Activated CD4-positive, CD25-positive, alpha-beta regulatory T cell treated with anti-CD3 and anti-CD28 coated beads, Interleukin-2, amount 50 U/mL, for 72 hours (primary cell): ENCODE data around the gene IL1RAPL2.
"Not testable (repeated sequence)": the region's sequence is repeated elsewhere in the genome, so short reads cannot be mapped to it uniquely, and the experiment has no call there.

Experiments used
- DNase-seq: peaks from one replicate; pipeline ENCODE4 v3.0.0; 2021

IL1RAPL2 gene

GRCh38 chrX:104565791-104566680 lies at the start of gene IL1RAPL2:
Gene IL1RAPL2, plus strand, starts transcription at chrX:104566199.
- DNase-seq = no peak

DNA sequence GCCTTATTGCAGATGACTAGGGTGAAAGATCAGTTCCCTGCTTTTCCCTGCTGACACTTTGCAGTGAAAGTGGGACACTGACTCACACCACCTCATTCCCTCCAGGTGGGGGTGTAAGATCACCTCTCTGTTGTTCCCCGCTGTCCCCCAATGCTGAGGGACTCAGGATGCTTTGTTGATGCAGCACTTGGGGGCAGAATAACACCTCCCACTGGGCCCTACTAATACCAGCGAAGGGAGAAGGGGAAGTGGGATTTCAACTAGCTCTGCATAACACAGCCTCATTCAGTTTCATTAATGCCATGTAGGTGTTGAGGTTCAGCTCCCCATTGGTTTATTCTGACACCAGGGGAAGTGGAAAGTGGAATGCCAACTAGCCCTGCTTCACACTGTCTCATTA lies 43.6 kb upstream of the IL1RAPL2 start:
- DNase-seq = no peak

DNA sequence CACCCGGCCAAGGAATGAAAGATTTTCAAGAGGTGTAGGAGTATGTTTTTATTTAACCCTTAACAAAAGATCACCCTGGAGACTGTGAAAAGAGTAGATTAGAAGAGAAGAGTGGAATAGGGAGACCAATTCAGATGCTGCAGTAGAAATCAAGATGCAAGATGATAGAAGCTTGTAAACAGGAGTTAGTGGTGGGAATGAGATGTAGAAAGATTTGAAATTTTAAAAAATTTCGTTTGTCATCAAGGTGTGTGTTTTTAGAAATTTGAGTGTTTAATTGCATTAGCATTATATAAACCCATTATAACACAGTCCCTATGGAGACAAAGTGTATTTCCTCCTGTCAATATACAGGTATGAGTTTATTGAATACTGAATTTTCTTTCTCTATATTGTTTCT lies 42.1 kb upstream of the IL1RAPL2 start:
- DNase-seq = no peak

DNA sequence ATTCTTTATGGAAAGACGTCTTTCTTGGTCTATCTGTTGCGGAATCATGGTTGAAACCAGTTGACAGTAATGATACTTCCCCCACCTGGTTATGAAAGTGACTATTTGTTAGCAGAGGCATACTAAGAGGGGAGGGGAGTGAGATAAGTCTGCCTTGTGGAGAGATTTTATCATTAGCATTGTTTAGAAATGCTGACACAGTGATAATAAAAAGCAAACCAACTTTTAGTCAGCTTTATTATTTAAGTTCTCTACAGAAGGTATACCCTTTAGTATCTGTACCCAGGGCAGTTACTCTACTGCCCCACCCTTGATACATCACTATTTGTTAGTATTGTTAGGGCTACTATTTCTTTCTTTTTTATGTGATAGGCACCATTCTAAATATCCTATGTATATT lies 26.9 kb upstream of the IL1RAPL2 start:
- no peak for DNase-seq

DNA sequence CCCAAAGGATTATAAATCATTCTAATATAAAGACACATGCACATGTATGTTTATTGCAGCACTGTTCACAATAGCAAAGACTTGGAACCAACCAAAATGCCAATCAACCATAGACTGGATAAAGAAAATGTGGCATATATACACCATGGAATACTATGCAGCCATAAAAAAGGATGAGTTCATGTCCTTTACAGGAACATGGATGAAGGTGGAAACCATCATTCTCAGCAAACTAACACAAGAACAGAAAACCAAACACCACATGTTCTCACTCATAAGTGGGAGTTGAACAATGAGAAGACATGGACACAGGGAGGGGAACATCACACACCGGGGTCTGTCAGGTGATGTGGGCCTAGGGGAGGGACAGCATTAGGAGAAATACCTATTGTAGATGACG lies 23.6 kb upstream of the IL1RAPL2 start:
- DNase-seq = not testable (repeated sequence)

DNA sequence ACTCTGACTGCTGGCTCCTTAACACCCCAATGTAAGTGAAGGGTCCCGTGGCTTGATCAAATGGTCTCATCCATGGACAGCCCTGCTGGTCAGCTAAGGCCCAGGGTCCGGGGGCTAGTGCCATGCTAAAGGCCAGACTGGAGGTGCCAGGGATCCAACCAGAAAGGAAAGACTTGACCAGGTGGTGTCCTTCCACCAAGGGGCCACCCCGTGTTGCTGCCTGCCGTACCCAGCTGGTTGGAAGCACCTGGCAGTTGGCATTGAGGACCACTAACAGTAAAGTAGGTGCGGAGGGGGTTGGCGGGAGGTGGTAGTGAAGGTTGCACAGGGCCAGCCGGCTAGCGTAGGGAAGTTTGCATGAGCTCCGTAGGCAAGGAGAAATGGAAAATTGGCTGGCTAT lies 1.7 kb upstream of the IL1RAPL2 start:
- DNase-seq = no peak

DNA sequence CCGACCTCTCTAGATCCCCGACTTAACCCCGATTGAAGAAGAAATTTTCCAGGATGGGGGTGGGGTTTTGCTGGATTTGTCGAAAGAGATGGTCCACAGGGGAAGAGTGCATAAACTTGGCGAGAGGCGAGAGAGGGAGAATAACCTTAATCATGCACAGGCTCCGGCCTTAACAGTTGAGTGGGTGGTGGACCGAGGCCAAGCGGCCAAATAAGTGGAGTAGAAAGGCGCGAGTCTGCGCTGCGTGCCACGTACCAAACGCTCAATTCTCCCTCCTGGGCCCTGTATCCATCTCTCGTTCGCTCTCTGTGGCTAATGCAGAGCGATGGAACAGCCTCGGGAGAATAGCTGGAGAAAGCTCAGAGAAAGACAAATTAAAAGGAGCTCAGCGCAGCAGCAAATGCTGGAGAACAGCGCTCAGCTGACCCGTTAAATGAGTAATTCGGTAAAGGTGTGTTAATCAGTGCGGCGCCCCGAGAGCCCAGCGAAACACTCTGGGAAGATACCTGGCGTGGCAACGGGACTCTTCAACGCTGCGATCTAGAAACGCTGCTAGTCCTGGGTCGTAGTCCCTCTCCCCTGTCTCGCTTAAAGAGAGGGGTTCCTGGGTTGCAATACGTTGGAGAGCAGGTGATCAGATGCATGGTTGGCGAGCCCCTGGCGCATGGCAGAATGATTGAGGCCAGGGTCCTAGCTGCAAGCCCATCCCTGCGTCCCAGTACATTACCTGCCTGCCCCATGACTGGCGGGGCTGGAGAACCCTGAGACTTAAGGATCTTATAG lies 887 bp upstream of the IL1RAPL2 start:
- DNase-seq = no peak

GRCh38 chrX:104566681-104567501 lies 892 bp downstream of the IL1RAPL2 start:
- DNase-seq = no peak

DNA sequence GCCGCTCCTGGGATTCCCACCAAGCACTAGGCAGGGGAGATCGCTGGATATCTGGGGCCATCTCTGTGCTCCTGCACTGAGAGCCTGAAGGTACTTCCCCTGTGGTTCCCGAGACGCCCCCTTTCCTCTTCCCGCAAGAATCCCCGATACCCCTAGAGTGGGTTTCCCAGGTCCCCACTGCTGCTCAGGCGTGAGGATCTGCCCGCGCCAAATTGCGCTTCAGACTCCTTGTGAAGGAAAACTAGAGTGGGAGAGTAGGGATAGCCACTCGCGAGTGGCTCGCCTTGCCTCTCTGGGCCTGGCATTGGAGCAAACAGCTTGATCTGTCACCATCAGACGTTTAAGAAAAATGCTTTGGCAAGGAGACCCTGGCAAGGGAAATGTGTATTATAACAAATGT lies 1.5 kb downstream of the IL1RAPL2 start:
- DNase-seq = no peak

DNA sequence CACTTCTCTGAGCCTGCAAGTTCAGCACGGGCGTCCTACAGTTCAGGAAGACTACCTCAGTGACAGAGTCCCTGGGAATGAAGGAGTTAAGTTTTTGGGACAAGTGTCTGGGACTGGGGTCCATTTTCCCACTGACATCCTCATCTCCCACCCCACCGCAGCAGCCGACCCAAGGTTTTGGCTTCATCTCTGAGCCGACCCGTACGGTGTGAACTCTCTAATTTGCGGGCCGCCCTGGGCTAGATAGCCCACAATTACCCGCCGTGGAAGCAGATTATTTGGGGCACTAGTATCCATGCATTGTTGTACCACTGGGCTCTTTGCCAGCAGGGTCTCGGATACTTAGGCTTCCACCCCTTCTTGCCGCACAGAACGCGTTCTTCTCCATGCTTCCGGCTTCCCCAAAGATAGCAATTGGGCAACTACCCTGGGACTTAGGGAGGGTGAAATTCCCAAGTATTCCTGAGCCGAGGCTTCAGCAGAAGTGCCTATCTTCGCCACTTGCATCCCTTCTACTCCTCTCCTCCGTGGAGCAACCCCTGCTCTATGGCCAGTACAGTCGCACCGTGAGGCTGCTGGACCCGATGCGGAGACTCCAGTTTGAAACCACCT lies 2.4 kb downstream of the IL1RAPL2 start:
- no peak for DNase-seq

DNA sequence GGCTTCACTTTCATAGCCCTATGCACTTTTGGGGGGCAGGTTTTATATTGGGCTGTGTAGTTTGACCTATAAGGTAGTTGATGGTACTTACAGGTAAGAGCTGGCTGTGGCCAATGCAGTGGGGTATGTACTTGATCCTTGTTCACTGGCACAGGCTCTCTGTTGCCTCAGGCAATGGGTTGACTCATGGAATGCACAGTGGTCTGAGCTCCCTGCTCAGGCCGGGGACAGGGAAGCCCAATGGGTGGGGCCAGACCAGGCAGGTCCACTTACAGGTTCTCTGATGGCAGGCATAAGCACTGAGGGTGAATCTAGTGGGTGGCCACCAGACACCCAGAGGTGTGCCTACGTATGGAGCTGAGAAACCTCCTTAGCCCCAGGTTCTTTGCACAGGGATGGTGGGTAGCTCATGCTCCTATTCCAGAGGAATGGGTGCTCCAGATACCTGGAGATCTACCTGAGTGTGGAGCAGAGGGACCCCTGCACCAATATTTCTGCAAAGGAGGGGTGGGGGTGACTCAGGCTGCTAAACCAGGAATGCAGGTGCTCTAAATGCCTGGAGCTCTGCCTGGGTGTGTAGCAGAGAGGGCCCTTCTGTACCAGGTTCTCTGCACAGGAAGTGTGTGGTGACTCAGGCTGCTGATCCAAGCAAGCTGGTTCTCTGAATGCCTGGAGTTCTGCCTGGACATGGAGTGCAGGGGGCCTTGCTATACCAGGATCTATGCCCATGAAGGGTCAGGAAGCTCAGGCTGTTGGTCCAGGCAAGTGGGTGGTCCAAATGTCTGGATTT lies 52.3 kb downstream of the IL1RAPL2 start:
- DNase-seq = no peak

DNA sequence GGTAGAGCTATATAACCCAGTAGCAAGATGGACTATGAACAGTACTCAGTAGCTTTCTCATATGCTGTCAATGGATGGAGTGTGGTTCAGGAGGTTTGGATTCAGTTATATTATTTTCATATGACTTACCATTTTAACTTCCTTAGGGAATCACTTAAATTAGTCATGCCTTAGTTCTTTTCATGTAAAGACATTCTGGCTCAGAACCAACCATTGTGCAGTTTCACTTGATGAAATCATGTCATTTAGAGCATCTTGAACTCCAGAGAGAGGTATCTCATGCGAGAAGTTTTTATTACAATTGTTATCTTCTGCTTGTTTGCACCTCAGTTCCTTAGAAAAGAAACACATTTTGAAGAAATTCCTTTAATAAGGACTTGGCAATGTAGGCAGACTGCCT lies 55.8 kb downstream of the IL1RAPL2 start:
- no peak for DNase-seq

GRCh38 chrX:104641176-104641575 lies 75.2 kb downstream of the IL1RAPL2 start:
- DNase-seq = no peak

- DNase-seq = no peak
Measured at GRCh38 chrX:104647084-104647483, 81.1 kb downstream of the IL1RAPL2 start.

GRCh38 chrX:104659005-104659744 lies 93.2 kb downstream of the IL1RAPL2 start:
- DNase-seq = no peak

DNA sequence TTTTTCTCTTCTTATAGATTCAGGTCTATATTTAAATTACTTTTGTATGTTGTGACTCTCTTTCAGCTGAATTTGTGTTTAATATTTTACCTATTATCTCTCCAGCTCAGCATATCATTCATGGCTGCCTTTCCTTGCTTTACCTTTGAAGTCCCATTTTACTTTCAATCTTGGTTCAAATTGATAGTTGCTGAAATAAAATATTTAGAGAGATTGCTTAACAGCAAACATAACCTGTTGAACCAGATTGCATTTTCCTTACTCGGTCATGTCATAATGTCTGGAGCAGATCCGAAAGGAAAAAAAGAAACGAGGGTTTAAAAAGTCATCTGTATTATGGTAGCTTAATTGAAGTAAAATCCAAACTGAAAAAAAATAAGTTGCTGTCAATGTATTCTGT lies 94.1 kb downstream of the IL1RAPL2 start:
- no peak for DNase-seq

DNA sequence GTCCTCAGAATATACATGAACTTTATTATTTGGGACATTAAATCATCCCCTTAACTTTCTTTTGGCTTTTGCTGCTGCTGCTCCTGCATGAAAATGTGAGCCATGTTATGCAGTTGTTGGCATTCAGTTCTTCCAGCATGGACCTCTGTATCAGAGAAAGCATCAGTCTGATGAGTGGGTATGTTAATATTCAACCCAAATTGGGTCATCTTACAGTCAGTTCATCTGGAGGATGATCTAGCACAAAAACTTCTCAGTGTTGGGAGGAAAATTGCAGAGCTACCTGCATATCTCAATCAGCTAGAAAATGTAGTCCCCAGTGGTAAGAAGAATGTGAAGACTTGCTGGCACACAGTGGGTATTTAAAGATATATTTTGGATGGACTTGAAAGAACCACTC lies 96.7 kb downstream of the IL1RAPL2 start:
- DNase-seq = no peak

GRCh38 chrX:104665691-104666090 lies 99.7 kb downstream of the IL1RAPL2 start:
- DNase-seq = no peak

DNA sequence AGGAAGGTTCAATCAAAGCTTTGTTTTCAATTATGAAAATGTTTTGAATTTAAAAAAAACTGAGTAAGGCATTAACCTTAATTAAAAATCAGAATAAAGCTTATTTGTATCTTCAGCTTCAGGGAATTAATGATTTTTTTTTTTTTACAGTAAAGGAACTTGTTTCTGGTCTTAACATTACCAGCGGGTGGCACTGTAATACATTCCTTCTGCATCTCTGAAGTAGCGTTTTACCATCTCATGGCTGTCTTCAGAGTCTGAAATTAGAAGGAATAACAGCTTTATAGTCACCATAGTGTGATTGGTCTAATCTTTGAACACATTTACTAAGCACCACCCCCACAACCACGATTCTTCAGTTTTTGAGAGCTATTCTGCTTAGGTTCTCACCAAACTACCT lies 102.6 kb downstream of the IL1RAPL2 start:
- DNase-seq = no peak

- no peak for DNase-seq
Measured at GRCh38 chrX:104669063-104669462, 103.1 kb downstream of the IL1RAPL2 start.

- DNase-seq = no peak
Measured at GRCh38 chrX:104670051-104670450, 104.1 kb downstream of the IL1RAPL2 start.
